ENCODE results near the gene TTC23L.

DNA sequence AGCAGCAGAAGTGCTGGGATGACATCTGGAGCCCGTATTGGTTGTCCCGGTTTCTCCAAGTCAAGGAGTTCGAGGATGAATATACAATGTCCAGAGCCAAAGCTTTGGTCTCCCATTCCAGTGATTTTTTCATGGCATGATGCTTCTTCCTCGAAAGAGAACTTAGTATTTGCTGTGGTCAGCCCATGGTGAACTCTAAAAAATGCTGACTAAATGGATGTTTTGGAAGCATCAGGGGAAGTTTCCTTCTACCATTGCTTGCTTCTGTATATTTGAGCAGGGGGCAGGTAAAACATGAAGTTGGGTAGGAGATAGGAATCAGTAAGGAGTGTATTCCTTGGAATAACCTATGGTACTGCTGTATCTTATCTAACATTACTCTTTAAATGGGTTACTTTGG is 8.6 kb downstream of the TTC23L start:
- no peak for TF ChIP-seq POLR2A (IDR thresholded peaks at IDR 0.05; ENCODE audit: low read length)
- TF ChIP-seq GATA1 (IDR thresholded peaks at IDR 0.05; ENCODE audit: low read depth, low read length), result no peak
